Islet precursor cell (in vitro differentiated cells): ENCODE measurements around the gene PLBD2.

Experiments used
- DNase-seq: peaks from one replicate; pipeline ENCODE4 v3.0.0-alpha.2; 2018

The PLBD2 gene

GRCh38 chr12:113358381-113359132, at the start of gene PLBD2:
Gene PLBD2, plus strand, starts transcription at chr12:113358587. Its CDS starts 14 bp downstream, at chr12:113358601.
- DNase-seq, result peak; percentile 99

- DNase-seq, result no peak
Measured at GRCh38 chr12:113310489-113310888, 47.9 kb upstream of the PLBD2 start.

- peak; percentile 90 for DNase-seq
Measured at GRCh38 chr12:113314121-113314529, 44.3 kb upstream of the PLBD2 start.

- DNase-seq, result peak; percentile 84
Measured at GRCh38 chr12:113315358-113315757, 43.0 kb upstream of the PLBD2 start.

GRCh38 chr12:113316155-113316554, 42.2 kb upstream of the PLBD2 start:
- DNase-seq, result no peak

- no peak for DNase-seq
Measured at GRCh38 chr12:113317122-113317521, 41.3 kb upstream of the PLBD2 start.

- DNase-seq, result no peak
Measured at GRCh38 chr12:113318046-113318656, 40.2 kb upstream of the PLBD2 start.

- DNase-seq, result no peak
Measured at GRCh38 chr12:113318900-113319628, 39.3 kb upstream of the PLBD2 start.

GRCh38 chr12:113320401-113320800, 38.0 kb upstream of the PLBD2 start:
- DNase-seq, result no peak

GRCh38 chr12:113322343-113322742, 36.0 kb upstream of the PLBD2 start:
- no peak for DNase-seq

- no peak for DNase-seq
Measured at GRCh38 chr12:113325916-113326315, 32.5 kb upstream of the PLBD2 start.

GRCh38 chr12:113326775-113327395, 31.5 kb upstream of the PLBD2 start:
- no peak for DNase-seq

- no peak for DNase-seq
Measured at GRCh38 chr12:113328368-113328889, 30.0 kb upstream of the PLBD2 start.

GRCh38 chr12:113329022-113329790, 29.2 kb upstream of the PLBD2 start:
- no peak for DNase-seq

GRCh38 chr12:113329791-113330417, 28.5 kb upstream of the PLBD2 start:
- no peak for DNase-seq

- no peak for DNase-seq
Measured at GRCh38 chr12:113330505-113330904, 27.9 kb upstream of the PLBD2 start.

GRCh38 chr12:113332688-113333417, 25.5 kb upstream of the PLBD2 start:
- no peak for DNase-seq

- no peak for DNase-seq
Measured at GRCh38 chr12:113333418-113333750, 25.0 kb upstream of the PLBD2 start.

GRCh38 chr12:113333877-113334785, 24.3 kb upstream of the PLBD2 start:
- DNase-seq, result no peak
